CMK (cell line): Measurements from ENCODE around the gene PAPPA.

ENCODE experiments used
- DNase-seq: peaks from one replicate; pipeline ENCODE4 v3.0.0-alpha.2; 2010; ENCODE audit warnings: low read depth

Gene PAPPA

DNA sequence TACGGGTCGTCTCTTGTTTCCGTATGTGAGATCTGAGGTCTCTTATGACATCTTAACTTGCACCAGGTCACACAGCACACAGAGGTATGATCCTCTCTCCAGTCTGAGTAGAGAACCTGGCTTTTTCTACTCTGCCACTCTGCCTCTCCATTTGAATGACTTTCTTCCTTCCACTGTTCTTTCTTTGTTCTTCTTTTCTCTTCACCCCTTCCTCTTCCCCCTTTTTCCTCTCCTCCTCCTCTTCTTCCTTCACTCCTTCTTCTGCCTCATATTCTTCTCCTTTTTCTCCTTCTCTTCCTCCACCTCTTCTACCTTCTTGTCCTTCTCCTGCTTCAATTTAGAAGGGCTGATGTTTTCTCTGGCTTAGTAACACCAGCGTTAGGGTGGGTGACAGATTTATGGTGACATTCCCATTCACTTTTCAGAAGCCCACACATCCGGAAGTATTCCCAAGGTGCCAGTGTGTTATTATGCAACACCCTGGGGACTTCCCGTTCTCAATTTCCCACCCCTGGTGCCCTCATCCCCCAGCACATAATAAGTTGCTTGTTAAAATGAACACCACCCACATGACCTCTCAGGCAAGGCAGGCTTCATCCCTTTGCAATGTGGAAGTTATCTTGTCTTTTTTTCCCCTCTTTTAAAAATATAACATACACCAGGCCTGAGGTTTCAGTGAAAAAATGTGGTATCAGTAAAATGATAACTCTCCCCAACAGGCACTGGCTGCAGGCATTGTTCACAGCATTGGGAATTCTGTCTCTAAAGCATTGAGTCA, 122.0 kb downstream of the PAPPA start:
- DNase-seq, result no peak

DNA sequence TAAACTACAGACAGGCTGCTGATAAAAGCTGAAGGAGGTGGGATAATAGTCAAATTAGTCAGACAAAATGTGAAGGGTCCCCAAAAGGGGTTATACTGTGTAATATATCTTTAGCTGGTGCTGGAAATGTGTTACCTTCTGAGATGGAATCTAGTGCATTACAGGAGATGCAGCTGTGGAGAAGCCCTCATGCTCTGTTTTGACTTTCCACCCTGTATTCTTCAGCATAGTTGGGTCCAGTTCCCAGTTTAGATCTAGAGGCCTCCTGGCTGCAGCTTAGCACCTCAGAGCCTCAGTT, 122.6 kb downstream of the PAPPA start:
- DNase-seq, result no peak

DNA sequence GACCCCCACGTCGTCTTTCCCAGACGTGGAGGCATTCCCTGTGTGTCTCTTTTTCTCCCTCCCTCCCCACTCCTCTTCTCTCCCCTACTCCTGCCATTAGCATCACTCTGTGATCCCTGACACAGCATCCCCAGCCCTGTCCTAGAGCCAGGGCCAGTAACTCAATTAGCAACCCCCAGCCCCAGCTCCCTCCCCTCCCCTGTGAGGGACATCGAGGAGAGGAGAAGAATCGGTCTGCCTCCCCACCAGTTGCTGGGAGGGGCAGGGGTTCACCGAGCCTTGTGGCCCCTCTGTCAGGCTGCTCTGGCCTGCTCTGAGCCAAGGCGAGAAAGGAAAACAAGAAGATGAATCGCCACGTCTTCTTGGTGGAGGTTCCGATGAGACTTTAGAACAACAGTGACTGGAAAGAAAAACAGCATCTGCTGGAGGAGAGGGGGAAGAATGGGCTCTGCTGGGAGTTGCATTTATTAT, 123.1 kb downstream of the PAPPA start:
- no peak for DNase-seq

DNA sequence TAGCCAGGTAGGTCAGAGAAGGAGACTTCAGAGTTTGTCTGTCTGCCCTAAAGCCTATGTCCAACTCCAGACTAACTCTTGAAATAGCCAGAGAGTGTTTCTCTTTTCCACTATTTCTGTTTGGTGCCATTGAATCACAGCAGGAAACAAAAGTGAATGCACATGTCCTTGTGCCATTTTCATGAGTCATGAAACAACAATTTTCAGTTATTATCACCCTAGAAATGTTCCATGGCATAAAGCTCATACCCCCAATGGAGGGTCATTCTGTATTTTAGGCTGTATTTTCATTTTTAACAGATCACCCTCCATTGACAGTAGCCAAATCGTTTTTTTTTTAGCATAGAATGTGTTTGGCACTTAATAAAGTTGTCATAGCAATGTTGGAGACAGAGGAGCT, 124.7 kb downstream of the PAPPA start:
- DNase-seq, result no peak

DNA sequence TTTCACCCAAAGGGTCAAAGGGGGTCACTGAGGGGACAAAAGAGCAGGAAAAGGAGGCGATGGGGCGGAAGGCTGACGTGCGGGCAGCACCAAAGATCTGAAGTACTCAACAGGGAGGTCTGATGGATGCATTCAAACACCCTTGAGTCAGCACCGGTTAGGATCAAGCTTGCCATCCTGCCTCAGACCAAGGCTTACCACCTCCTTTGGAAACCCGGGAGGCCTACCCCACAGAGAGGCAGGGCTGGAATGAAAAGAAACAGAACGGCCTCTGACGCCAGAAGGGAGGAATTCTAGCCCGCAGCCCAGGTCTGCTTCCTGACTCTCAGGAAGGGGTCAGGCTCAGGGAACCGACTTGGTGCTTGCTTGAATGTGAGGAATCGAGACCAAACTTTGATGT, 125.6 kb downstream of the PAPPA start:
- DNase-seq, result no peak

DNA sequence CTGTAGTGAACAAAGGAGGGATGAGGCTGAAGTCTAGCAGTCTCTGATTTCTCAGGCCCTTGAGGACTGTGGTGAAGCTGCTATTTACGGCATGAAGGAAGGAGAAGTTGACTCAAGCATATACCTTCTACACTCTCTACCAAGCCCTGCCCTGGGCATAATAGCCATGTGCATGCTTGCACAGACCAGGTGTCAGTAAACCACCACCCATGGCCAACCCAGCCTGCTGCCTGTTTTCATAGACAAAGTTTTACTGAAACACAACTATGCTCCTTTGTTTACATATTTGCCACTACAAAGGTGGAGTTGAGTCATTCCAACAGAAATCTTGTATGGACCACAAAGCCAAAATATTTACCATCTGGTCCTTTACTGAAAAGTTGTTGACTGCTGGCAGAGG, 126.9 kb downstream of the PAPPA start:
- no peak for DNase-seq

DNA sequence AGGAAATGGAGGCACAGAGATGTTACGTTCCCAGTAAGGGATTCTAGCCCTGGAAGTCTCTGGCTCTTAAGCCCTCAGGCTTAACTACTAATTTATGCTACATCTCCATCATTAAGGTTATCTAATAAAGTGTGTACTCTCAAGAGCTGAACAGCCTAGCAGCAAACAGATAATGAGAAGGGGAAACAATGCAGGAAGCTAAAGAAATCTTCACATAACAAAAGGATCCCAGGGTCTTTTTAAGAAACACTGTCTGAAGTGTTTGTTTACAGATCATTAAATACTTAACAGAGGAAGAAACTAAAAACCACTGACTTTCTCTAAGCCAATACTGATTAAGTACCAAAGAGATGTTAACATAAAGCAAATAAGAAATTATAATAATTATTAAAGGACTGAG, 129.0 kb downstream of the PAPPA start:
- DNase-seq, result no peak

DNA sequence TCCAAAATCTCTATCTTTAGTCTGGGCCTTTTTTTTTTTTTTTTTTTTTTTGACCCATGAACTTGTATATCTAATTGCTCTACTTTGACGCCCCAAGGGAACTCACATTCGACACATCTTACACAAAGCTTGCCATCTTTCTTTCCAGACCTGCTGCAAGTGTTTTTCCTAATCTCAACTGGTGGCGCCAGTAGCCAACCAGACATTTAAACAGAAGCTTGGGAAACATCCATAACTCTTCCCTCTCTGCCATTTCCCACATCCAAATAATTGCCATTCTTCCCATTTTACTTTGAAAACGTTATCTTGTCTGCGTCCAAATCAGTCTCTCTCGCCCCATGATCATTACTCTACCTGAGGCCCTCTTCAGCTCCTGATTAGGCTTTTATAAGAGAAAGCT, 130.9 kb downstream of the PAPPA start:
- DNase-seq, result no peak

DNA sequence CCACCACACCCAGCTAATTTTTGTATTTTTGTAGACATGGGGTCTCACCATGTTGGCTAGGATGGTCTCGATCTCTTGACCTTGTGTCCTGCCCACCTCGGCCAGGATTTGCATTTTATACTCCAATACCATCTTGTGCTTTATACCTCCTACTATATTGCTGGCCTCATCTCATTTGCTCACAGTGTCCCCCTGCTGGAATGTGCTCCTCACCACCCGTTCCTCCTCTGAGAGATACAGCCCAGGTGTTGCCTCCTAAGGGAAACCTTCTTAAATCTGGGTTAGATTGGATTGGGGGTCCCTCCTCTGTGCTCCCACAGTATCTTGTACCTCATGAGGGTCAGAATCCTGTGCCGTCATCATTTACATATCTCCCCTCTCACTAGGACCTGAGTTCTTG, 131.7 kb downstream of the PAPPA start:
- no peak for DNase-seq

DNA sequence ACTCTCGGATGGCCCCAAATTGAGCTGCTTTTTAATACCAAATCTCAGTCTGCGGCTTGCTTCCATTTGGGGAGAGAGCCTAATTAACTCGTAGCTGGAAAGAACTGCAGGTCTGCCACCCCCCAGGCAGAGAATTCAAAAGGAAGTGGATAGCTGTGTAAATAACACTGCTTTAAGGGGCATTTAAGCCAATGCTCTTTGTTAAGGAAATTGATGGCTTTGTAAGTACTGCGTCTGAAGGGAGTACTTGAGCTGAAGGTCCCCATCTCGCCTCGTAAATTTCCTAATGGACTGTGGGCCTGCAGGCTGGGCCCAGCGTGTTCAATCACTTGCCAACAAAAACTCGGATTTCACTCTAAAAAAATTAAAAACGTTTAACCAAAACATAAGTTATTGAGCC, 132.7 kb downstream of the PAPPA start:
- no peak for DNase-seq

DNA sequence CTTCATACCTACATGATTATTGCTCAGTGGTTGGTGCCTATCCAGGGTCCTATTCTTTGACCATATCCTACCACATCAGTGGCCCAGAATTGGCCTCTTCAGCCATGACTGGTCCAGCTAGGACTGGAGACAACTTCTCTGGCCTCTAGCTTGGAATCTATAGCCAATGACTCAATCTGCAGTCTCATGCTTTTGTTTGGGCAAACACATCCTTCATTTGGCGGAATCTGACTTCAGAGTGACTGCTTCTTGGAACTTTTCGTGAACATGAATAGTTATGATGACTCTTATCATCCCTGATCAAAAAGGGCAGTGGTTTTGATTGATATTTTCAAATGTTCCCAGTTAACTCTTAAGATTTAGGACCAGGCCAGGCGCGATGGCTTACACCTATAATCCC, 134.1 kb downstream of the PAPPA start:
- DNase-seq, result no peak

DNA sequence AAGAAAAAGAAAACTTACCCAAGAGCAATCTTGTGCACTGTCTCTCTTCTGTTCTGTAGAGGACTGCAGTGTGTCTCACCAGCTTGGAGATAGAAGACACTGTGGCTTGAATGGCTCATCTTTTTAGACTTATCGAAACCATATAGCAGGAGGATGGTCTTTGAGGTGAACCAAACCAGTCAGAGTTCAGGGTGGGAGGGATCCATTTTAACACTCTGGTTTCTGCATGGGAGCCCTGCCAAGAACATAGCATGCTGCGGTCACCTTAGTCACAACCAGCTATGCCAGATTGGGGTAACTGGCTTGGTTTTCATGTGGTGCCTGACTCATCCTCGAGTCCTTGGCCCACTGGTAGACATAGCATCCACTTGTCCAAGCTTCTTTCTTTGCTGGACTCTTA, 135.1 kb downstream of the PAPPA start:
- DNase-seq, result no peak

DNA sequence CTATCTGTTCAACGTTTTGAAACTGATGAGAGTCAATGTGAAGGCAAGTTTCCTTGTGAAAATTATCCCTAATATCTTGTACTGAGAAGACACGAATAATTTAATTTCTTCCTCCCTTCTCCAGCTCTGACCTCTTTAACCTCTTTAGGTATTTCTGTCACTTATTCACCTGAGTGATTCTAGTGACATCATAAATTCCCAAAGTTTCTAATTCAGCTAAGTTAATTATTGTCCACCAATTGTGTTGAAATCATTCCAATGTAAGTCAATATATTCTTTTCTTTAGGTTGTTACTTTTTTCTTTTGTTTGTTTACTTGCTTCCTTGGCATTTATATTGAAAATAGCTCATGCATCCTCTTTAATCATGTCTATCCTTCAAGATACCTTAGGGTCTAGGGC, 143.8 kb downstream of the PAPPA start:
- no peak for DNase-seq

DNA sequence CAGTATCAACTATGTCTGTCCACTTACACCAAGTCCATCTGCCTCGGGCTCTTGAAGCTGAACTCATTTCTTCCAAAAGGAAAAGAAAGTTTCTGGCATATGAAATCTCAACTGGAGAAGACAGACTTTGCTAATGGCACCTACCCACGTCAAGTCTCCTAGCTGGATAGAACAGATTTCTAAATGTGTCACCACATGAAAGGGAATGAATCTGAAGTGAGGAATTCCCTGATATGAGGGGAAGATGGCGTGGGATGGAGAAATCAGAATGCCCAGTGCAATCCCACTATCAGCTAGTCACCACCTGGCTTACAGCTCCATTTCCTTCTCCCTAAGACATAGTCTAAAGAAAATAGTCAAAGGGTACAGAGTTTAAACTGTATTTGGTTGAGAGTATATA, 144.7 kb downstream of the PAPPA start:
- no peak for DNase-seq

DNA sequence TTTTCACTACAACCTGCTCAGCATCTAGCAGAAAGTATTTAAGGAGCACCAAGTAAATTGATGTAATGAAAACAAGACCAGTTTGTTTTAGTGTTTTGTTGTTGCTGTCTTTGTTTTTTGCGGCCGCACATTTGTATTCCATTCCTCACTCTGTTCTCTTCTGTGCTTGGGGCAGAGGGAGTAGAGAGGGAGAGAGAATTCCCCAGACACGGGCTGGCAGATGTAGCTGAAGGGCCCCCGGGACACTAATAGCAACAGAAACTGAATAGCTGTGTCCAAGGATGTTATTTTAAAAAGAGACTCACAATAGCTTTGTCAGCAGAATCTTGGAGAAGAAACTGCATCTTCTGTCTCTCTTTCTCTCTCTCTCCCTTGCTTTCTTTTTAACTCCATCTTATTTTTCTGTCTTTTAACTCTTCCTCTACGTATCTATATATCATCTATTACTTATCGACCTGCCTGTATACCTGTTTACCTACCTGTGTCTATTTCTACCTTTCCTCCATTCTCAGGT, 145.3 kb downstream of the PAPPA start:
- no peak for DNase-seq

DNA sequence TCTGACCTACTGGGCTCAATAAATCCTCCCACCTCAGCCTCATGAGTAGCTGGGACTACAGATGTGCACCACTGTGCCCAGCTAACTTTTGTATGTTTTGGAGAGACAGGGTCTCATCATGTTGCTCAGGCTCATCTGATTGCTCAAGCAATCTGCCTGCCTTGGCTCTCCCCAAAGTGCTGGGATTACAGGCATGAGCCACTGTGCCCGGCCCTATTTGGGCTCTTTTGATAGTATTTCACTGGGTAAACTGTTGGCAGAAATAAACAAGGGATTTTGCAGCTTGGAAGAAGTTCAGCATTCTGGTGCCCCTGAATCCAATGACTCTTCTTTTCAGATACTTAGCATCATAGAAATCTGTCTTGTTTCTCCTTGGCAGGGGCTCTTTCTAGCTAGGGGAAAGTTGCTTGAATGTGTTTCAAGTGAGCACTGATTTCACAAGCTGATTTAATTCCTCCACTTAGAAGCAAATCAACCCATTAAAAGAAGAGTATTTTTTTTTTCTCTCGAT, 146.8 kb downstream of the PAPPA start:
- no peak for DNase-seq

DNA sequence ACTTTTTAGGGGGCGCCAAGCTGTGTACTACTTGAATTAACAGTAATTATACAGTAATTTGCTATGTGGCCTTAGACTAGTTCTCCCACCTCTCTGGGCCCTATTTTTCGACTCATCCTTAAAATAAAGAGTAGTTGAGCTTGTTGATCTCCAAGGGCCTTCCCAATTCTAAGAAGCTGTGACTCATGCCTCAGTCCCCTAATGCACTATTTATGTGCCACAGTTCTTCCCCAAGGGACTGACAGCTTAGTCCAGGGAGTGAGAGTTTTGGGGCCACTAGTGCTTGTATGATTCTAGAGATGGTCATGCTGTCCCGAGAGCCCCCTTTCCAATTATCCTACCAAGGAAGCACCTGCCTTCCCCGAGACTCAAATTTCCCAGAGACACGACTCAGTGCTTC, 149.7 kb downstream of the PAPPA start:
- DNase-seq, result no peak

DNA sequence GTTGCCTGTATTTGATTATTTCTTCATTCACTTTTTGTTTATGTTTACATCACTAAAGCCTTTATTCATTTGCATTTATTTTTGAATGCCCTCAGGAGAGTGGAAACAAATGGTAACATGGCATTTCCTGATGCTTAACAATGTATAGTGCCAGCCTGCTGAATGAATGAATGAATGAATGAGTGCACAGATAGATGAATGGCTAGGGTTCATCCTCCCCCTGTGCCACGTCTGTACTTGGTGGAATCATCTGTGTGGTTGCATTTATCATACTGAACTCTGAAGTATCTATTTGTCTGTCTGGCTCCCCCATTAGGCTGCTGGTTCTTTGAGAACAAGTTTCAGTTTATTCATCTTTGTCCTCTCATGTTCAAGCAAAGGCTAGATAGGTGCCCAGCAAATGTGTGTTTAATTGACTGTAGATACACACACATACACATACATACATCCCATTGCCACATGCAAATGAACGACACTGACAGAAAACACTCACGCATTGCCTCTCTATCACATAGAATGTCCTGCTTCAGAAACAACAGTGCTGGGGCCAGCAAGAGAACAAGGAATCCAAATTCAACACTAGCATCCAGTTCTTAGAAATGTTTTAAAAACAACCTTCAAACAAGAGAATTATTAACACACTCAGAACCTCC, 150.4 kb downstream of the PAPPA start:
- DNase-seq, result no peak

DNA sequence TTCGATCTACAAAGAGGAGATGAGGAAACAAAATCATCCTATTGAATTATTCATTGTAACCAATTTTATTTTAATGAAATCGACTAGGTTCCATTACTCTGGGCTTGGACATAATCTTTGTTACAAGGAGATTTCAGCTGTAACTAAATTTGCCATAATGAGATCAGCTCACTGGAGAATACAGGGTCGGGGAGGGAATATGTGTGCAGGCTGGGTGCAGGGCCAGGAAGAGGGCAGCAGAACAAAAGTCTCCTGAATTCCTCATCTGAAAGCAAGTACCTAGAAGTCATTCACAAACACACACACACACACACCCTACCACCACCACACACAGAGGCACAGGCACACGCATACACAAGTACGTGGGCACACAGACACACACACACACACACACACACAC, 151.2 kb downstream of the PAPPA start:
- DNase-seq, result no peak

DNA sequence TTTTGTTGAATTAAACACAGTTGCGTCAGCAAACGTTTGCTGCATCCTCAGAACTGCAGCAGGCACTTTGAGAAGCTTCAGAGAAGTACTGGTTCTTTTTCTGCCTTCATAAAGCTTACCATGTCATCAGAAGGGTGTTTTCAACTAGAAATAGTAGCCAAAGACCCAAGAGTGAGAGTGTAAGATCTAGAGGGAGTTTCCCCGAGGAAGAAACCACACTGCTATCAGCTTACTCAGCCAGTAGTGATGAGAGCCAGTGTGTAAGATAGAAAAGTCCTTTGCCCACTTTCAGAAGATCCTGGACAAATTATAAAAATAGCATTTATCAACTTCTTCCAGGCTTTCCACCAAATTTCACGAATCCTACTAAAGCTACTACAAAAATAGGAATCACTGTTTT, 154.5 kb downstream of the PAPPA start:
- DNase-seq, result no peak

DNA sequence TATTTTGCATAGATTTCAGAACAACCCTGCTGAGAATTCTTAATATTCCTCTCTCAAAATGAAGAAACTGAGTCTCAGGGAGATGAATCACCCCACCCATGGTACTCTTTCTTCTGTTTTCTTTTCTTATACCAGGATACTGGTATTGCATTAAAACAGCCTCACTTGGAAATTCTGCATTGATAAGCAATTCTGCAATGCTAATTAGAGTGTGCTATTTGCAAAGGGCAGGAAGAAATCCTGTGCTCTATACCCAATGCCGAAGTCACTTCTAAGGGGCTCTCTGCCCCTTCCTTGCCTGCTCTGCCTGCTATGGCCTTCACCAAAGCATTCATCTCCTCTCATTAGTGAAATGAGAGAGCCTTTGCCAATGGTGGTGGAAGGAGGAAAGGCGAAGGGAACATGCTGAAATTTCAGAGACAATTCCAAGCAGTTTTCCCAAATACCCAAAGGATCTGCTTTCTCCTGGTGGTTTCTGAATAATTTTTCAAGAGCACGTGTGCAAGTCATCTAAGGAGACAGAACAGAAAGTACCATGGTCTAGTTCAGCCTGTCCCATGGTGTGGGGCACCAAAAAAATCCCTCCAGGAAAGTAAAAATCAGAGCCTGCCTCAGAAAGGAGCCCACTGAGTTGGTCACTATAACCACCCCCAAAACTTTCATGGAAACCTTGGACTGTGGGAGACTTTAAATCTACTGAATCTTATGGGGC, 156.5 kb downstream of the PAPPA start:
- no peak for DNase-seq

DNA sequence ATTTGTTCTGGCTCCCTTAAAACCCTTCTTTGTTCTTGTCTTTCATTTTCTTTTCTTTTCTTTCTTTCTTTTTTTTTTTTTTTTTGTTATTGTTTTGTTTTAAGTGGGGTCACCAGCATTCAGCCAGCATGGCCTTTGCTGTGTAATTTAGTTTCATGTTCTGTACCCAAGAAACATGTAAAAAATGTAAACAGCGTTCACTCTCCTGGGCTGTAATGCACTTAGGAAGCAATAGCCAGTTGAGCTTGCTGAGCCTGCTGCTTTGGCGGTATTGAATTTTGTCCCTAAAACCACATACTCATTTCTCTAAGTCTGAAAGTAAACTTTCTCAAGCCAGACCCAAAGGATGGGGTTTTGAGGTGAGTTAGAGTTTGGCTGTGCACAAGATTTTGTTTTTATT, 158.6 kb downstream of the PAPPA start:
- DNase-seq, result no peak

DNA sequence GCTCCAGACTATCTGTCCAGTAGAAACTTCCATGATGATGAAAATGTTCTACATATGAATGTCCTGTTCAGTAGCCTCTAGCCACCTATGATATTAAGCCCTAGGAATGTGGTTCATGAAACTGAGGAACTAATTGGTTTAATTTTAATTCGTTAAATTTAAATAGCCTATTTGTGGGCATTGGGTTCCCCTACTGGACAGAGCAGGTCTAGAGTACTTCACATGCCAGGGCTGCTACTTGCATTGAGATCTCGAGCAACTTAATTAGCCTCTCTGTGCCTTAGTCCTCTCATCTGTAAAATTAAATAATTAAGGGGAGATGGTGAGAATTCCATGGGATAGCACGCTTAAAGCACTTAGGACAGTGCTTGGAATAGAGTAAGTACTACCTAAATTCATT, 160.0 kb downstream of the PAPPA start:
- DNase-seq, result no peak
